GM19193 (cell line): Measurements from ENCODE around the gene SEMA5B.

Experiments used
- POLR2A ChIP-seq: IDR thresholded peaks from 4 replicates; pipeline ENCODE4 v1.6.1; 2011; ENCODE audit not compliant: insufficient read depth, insufficient read length; ENCODE audit errors: extremely low read depth

The SEMA5B gene

GRCh38 chr3:122964811-122965210, 62.8 kb downstream of the SEMA5B start:
- TF ChIP-seq POLR2A: no peak

GRCh38 chr3:122962149-122962548, 65.4 kb downstream of the SEMA5B start:
- TF ChIP-seq POLR2A: no peak

GRCh38 chr3:122961146-122961545, 66.4 kb downstream of the SEMA5B start:
- no peak for TF ChIP-seq POLR2A

- TF ChIP-seq POLR2A: no peak
Measured at GRCh38 chr3:122960652-122961051, 66.9 kb downstream of the SEMA5B start.

GRCh38 chr3:122959339-122959738, 68.2 kb downstream of the SEMA5B start:
- TF ChIP-seq POLR2A: no peak

GRCh38 chr3:122957707-122958689, 69.6 kb downstream of the SEMA5B start:
- no peak for TF ChIP-seq POLR2A

- TF ChIP-seq POLR2A: no peak
Measured at GRCh38 chr3:122956693-122957455, 70.7 kb downstream of the SEMA5B start.

GRCh38 chr3:122955916-122956692, 71.5 kb downstream of the SEMA5B start:
- no peak for TF ChIP-seq POLR2A

- TF ChIP-seq POLR2A: no peak
Measured at GRCh38 chr3:122952520-122952919, 75.0 kb downstream of the SEMA5B start.

- TF ChIP-seq POLR2A: no peak
Measured at GRCh38 chr3:122948408-122948807, 79.2 kb downstream of the SEMA5B start.

- no peak for TF ChIP-seq POLR2A
Measured at GRCh38 chr3:122947738-122948137, 79.8 kb downstream of the SEMA5B start.

- TF ChIP-seq POLR2A: no peak
Measured at GRCh38 chr3:122947196-122947595, 80.4 kb downstream of the SEMA5B start.

- TF ChIP-seq POLR2A: no peak
Measured at GRCh38 chr3:122946185-122946584, 81.4 kb downstream of the SEMA5B start.

- TF ChIP-seq POLR2A: no peak
Measured at GRCh38 chr3:122945230-122945629, 82.3 kb downstream of the SEMA5B start.

GRCh38 chr3:122944671-122945161, 82.8 kb downstream of the SEMA5B start:
- TF ChIP-seq POLR2A: no peak
